Neural progenitor cell (in vitro differentiated cells): ENCODE data around the gene TPST2. TPM values are rescaled to one million over a fixed set of nuclear protein-coding genes. Genes with fewer than 3 reads are reported as not detected.

Source experiments
- DNase-seq: peaks from one replicate; pipeline ENCODE4 v3.0.0-alpha.2; 2016; ENCODE audit warnings: low spot score
- H2AFZ ChIP-seq: fragments of 200-600 bp; sonication (generic); replicated peaks from 2 replicates; pipeline ENCODE4 v1.6.1; 2016; ENCODE audit warnings: antibody characterized with exemption
- H3F3A ChIP-seq: fragments of 200-600 bp; sonication (generic); 2 replicates; pipeline ENCODE4 v1.6.1; 2016; ENCODE audit warnings: antibody characterized with exemption, low read depth
- H3K27ac ChIP-seq: fragments of 200-600 bp; sonication (generic); 2 replicates; pipeline ENCODE4 v1.5.1; 2016; ENCODE audit warnings: mild to moderate bottlenecking
- H3K27me3 ChIP-seq: fragments of 200-600 bp; sonication (generic); 2 replicates; pipeline ENCODE4 v1.6.1; 2016; ENCODE audit warnings: mild to moderate bottlenecking, moderate library complexity
- H3K36me3 ChIP-seq: fragments of 200-600 bp; sonication (generic); 2 replicates; pipeline ENCODE4 v1.5.1; 2016
- H3K4me1 ChIP-seq: fragments of 200-600 bp; sonication (generic); 2 replicates; pipeline ENCODE4 v1.6.1; 2016; ENCODE audit warnings: mixed run types
- H3K4me2 ChIP-seq: fragments of 200-600 bp; sonication (generic); 2 replicates; pipeline ENCODE4 v1.6.1; 2016
- H3K4me3 ChIP-seq: fragments of 200-600 bp; sonication (generic); 2 replicates; pipeline ENCODE4 v1.5.1; 2016
- H3K79me2 ChIP-seq: fragments of 200-600 bp; sonication (generic); 2 replicates; pipeline ENCODE4 v1.6.1; 2016; ENCODE audit warnings: low read depth
- H3K9ac ChIP-seq: fragments of 200-600 bp; sonication (generic); 2 replicates; pipeline ENCODE4 v1.6.1; 2016
- H3K9me3 ChIP-seq: fragments of 200-600 bp; sonication (generic); 2 replicates; pipeline ENCODE4 v1.5.1; 2016; ENCODE audit warnings: low read depth
- H4K20me1 ChIP-seq: fragments of 200-600 bp; sonication (generic); 2 replicates; pipeline ENCODE4 v1.6.1; 2016; ENCODE audit warnings: low read depth
- H3K27ac Mint-ChIP-seq: 3 replicates; pipeline ENCODE4 v1.8.0; 2021; ENCODE audit warnings: mixed read lengths
- H3K27me3 Mint-ChIP-seq: 2 replicates; pipeline ENCODE4 v1.8.0; 2022; ENCODE audit warnings: low read depth, mild to moderate bottlenecking, inconsistent platforms, moderate library complexity, mixed read lengths; ENCODE audit not compliant: insufficient read depth
- H3K36me3 Mint-ChIP-seq: 3 replicates; pipeline ENCODE4 v1.8.0; 2021; ENCODE audit warnings: mixed read lengths
- H3K4me1 Mint-ChIP-seq: 3 replicates; pipeline ENCODE4 v1.8.0; 2021; ENCODE audit warnings: mixed read lengths
- H3K4me3 Mint-ChIP-seq: 3 replicates; pipeline ENCODE4 v1.8.0; 2021; ENCODE audit warnings: mild to moderate bottlenecking, moderate library complexity, mixed read lengths
- H3K9me3 Mint-ChIP-seq: 3 replicates; pipeline ENCODE4 v1.8.0; 2020; ENCODE audit warnings: mixed read lengths
- EZH2 ChIP-seq: fragments of 200-600 bp; sonication (generic); IDR thresholded peaks from 2 replicates; pipeline ENCODE4 v1.6.1; 2017; ENCODE audit warnings: antibody characterized with exemption, mild to moderate bottlenecking, moderate library complexity
- EZH2phosphoT487 ChIP-seq: fragments of 200-600 bp; sonication (generic); IDR thresholded peaks from 2 replicates; pipeline ENCODE4 v1.6.1; 2017; ENCODE audit warnings: antibody characterized with exemption
- total RNA-seq: library from RNA; depleted of rRNA; stranded (reverse); fragments of >200 nt; gene quantifications from 2 replicates; pipeline ENCODE4 v1.2.3, GENCODE V29; 2015; ENCODE audit warnings: low replicate concordance
- TF ChIP-seq, protein P1 (sequence below): fragments of 200-600 bp; sonication (generic); IDR thresholded peaks from 2 replicates; pipeline ENCODE4 v1.5.1; 2017; ENCODE audit warnings: antibody characterized with exemption, mild to moderate bottlenecking

The TPST2 gene
- total RNA-seq, 1 donor from 2014 or later, result 31.7 TPM

- H3K36me3 ChIP-seq, result peaks cover 9% of the 10 kb centered on the region
- H3K4me3 Mint-ChIP-seq, result no peak overlapping the region
- no peak overlapping the region for H3K4me3 ChIP-seq
- H3K27ac Mint-ChIP-seq, result no peak overlapping the region
- H3K36me3 Mint-ChIP-seq, result peaks cover 24% of the 10 kb centered on the region
- peaks cover 30% of the 10 kb centered on the region for H3K79me2 ChIP-seq
- H3K9ac ChIP-seq, result no peak overlapping the region
- H3K4me1 ChIP-seq, result peaks cover 9% of the 10 kb centered on the region
- H3K9me3 ChIP-seq, result no peaks in the 10 kb centered on the region
- no peak for TF ChIP-seq EZH2
- TF ChIP-seq, protein P1, sequence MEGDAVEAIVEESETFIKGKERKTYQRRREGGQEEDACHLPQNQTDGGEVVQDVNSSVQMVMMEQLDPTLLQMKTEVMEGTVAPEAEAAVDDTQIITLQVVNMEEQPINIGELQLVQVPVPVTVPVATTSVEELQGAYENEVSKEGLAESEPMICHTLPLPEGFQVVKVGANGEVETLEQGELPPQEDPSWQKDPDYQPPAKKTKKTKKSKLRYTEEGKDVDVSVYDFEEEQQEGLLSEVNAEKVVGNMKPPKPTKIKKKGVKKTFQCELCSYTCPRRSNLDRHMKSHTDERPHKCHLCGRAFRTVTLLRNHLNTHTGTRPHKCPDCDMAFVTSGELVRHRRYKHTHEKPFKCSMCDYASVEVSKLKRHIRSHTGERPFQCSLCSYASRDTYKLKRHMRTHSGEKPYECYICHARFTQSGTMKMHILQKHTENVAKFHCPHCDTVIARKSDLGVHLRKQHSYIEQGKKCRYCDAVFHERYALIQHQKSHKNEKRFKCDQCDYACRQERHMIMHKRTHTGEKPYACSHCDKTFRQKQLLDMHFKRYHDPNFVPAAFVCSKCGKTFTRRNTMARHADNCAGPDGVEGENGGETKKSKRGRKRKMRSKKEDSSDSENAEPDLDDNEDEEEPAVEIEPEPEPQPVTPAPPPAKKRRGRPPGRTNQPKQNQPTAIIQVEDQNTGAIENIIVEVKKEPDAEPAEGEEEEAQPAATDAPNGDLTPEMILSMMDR, result no peak
- no peak for TF ChIP-seq EZH2phosphoT487
- H4K20me1 ChIP-seq, result no peaks in the 10 kb centered on the region
- H3K4me2 ChIP-seq, result no peak overlapping the region
- H3K27me3 ChIP-seq, result no peaks in the 10 kb centered on the region
- no peak overlapping the region for H3K27ac ChIP-seq
- peaks cover 13% of the 10 kb centered on the region for H3K4me1 Mint-ChIP-seq
- no peak for DNase-seq
- no peaks in the 10 kb centered on the region for H3K9me3 Mint-ChIP-seq
- peaks cover 25% of the 10 kb centered on the region for H3F3A ChIP-seq
- no peaks in the 10 kb centered on the region for H3K27me3 Mint-ChIP-seq
- no peak overlapping the region for H2AFZ ChIP-seq
These were observed 101.9 kb downstream of the TPST2 start for GRCh38 chr22:26487996-26488395.

GRCh38 chr22:26486394-26486793 is 103.5 kb downstream of the TPST2 start:
- Mint-ChIP-seq H3K4me3 (no peak overlapping the region), H3K4me1 (peaks cover 26% of the 10 kb centered on the region), H3K27me3 (no peaks in the 10 kb centered on the region), H3K27ac (no peak overlapping the region), H3K36me3 (peaks cover 20% of the 10 kb centered on the region), H3K9me3 (no peaks in the 10 kb centered on the region)
- H3K27ac ChIP-seq, result no peak overlapping the region
- H2AFZ ChIP-seq, result no peak overlapping the region
- no peaks in the 10 kb centered on the region for H4K20me1 ChIP-seq
- peaks cover 46% of the 10 kb centered on the region for H3K79me2 ChIP-seq
- DNase-seq, result no peak
- H3K9ac ChIP-seq, result no peak overlapping the region
- H3F3A ChIP-seq, result peaks cover 29% of the 10 kb centered on the region
- TF ChIP-seq EZH2phosphoT487 (no peak), EZH2 (no peak)
- TF ChIP-seq, protein P1, result no peak
- no peaks in the 10 kb centered on the region for H3K27me3 ChIP-seq
- H3K4me1 ChIP-seq, result peaks cover 15% of the 10 kb centered on the region
- peaks cover 8% of the 10 kb centered on the region for H3K36me3 ChIP-seq
- no peaks in the 10 kb centered on the region for H3K9me3 ChIP-seq
- H3K4me2 ChIP-seq, result no peak overlapping the region
- no peak overlapping the region for H3K4me3 ChIP-seq

DNA sequence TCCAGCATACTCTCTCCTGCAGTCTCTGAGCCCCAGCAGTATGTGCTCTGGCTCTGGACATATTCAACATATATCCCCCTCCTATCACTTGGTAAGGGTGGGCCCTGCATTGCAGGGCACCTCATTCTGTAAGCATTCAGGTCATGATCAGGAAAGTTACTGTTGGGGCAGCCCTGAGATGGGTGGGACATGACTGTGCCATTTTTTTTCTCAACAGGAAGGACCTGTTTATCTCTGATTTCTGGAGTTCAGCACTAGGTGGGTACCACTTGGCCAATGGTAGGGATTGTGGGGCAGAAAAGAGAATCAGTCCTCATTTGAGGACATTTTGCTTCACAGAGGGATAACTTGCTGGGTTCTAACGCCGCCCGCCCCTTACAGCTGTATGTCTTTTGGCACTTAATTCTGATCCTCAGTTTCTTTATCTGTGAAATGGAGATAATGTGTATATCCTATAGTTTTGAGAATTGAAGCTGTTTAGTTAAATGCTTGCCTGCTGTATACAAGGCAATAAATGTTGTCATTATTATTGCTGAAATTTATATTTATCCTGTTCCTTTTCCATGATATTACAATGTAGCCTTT is 104.0 kb downstream of the TPST2 start:
- Mint-ChIP-seq H3K27ac (no peak overlapping the region), H3K27me3 (no peaks in the 10 kb centered on the region), H3K4me1 (peaks cover 31% of the 10 kb centered on the region), H3K36me3 (peaks cover 21% of the 10 kb centered on the region), H3K9me3 (no peaks in the 10 kb centered on the region), H3K4me3 (no peak overlapping the region)
- TF ChIP-seq, protein P1, result no peak
- TF ChIP-seq EZH2phosphoT487 (no peak), EZH2 (no peak)
- H3K4me2 ChIP-seq, result no peak overlapping the region
- no peak overlapping the region for H3K9ac ChIP-seq
- no peak overlapping the region for H3K27ac ChIP-seq
- DNase-seq, result no peak
- peaks cover 51% of the 10 kb centered on the region for H3K79me2 ChIP-seq
- H3K4me3 ChIP-seq, result no peak overlapping the region
- H3F3A ChIP-seq, result peaks cover 29% of the 10 kb centered on the region
- no peaks in the 10 kb centered on the region for H3K9me3 ChIP-seq
- peaks cover 3% of the 10 kb centered on the region for H3K36me3 ChIP-seq
- peaks cover 15% of the 10 kb centered on the region for H3K4me1 ChIP-seq
- no peak overlapping the region for H2AFZ ChIP-seq
- H4K20me1 ChIP-seq, result no peaks in the 10 kb centered on the region
- no peaks in the 10 kb centered on the region for H3K27me3 ChIP-seq
